Activated T-cell treated with anti-CD3 and anti-CD28 coated beads, Interleukin-2, amount 50 U/mL, for 48 hours (primary cell): ENCODE measurements around the gene HES1.

Experiments used
- DNase-seq, 2 experiments: peaks; one replicate each; pipeline ENCODE4 v3.0.0-alpha.2; 2020

Gene HES1

GRCh38 chr3:194170793-194171192, 34.8 kb downstream of the HES1 start:
- DNase-seq, result no peak

GRCh38 chr3:194174406-194174805, 38.5 kb downstream of the HES1 start:
- DNase-seq, result no peak

DNA sequence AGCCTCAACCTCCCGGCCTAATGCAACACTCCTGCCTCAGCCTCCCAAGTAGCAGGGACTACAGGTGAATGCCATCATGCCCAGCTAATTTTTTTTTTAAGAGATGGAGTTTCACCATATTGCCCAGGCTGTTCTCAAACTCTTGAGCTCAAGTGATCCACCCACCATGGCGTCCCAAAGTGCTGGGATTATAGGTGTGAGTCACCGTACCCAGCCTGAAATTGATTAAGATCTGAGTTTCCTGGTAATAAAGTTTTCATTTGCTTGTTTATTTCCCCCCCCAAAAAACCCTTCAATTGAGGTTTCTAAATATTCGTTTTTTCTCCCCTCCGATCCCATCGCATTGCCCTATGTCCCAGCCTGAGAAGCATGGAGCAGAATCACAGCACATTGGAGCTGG, 39.0 kb downstream of the HES1 start:
- DNase-seq, result no peak

DNA sequence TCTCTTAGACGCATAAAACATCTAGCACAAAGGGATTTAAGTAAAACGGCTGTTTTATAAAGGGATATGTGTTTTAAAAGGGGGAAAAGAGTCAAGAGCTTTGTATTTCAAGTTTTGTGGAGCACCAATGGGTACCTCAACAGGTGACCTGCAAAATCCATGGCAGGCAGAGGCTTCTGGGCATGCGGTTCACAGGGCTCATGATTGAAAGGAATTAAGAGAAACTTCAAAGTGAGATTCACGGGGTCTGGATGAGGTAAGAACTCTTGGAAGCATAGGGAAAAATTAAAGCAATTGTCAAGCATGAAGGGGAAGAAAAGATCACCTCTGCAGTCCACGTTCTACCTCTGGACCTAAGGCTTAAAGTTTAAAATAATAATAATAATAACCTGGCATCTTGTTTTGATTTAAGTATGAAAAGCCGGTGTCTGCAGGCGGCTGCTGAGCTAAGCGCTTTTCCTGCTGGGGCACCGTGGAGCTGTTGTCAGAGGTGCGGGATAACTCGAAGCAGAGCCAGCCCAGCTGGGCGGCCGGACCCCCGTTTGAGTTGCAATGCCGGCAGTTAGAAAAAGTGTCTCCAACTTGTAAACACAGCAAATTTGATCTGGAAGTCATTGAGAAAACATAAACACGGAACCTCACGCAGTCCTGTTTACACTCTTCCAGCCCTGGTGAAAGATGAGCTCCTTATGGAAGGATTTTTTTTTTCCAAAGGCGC, 40.5 kb downstream of the HES1 start:
- no peak for DNase-seq

- no peak for DNase-seq
These were observed 41.2 kb downstream of the HES1 start for GRCh38 chr3:194177141-194177540.

DNA sequence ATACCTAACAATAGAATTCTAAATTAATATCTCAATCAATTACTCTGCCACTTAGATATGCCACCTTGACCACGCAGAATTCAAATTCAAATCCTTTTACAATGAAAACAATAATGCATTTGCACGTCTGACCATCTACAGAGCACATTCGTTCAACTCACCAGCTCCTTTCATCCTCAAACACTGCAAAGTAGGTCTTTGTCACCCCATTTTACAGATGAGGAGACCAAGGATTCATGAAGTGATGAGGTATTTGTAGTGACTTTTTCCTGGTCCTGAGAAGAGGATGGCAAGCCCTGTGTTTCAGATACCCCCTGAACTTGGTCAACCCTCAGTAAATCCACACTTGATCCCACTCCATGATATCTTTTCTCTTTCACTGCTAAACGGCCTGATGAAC, 42.2 kb downstream of the HES1 start:
- no peak for DNase-seq

DNA sequence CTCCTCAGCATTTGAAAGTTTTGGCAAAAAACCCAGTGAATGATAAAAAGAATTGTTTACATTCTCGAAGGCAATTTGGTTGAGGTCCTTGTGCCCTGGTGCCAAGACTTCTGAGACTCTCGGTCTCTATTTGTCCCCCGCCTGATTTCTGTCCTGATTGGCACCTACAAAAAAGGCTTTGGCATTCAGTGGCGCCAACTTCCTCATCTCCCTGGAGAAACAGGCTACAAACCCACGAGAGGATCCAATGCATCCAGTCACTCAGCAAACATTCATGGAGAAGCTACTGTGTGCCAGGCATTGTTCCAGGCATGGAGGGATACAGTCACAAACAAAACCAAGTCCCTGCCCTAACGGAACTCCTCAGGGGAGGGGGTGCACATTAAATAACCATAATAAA, 42.7 kb downstream of the HES1 start:
- no peak for DNase-seq

GRCh38 chr3:194180570-194180969, 44.6 kb downstream of the HES1 start:
- no peak for DNase-seq

GRCh38 chr3:194181612-194182529, 45.9 kb downstream of the HES1 start:
- DNase-seq, result no peak

DNA sequence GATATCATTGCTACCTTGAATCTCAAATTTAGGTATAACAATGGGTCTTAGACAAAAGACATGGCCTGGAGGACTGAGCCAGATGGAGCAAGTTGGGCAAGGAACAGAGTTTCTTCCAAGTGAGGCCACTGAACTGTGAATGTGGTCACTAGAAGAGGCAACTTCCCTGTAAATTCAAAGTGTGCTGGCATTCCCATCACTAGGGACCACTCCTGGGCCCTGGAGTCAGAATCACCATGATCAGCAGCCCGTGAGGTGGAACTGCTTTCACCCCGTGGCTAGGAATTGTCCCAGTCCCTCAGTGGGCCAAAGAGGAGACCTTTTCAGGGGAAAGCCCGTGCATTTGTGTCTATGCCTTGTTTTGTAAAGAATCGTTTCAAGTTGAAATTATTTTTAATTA, 47.3 kb downstream of the HES1 start:
- DNase-seq, result no peak

GRCh38 chr3:194184265-194184751, 48.4 kb downstream of the HES1 start:
- DNase-seq, result no peak

DNA sequence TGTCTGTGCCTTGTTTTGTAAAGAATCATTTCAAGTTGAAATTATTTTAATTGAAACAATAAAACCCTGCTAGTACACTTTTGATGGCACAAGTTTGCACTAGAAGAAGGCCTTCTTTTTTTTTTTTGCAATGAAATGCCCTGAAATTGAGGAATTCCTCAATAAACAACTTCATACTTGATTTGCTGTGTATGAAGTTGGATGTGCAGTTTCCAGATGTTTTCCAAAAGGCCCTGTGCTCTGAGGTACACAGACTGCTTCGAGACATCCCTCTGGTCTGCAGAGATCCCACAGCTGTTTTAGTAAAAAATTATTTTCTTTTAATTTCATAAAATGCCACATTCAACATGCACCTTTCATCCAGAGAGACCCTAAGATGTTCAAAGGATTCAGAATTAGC, 48.9 kb downstream of the HES1 start:
- no peak for DNase-seq

DNA sequence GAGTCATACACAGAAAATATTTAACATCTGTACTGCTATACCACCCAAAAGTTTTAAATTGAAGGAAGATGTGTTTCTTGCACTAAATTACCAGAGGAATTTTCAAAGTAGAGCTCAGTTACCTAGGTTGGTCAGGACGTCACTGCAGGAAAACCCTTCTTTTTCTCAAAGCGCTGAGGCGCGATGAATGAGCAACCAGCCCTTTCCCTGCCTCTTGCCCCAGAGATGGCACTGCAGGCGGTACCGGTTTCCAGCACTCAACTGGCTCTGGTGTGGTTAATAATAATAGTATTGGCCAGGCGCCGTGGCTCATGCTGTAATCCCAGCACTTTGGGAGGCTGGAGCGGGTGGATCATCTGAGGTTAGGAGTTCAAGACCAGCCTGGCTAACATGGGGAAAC, 49.3 kb downstream of the HES1 start:
- no peak for DNase-seq

- no peak for DNase-seq
These were observed 51.4 kb downstream of the HES1 start for GRCh38 chr3:194187233-194187944.
